Activated CD4-positive, CD25-positive, alpha-beta regulatory T cell treated with anti-CD3 and anti-CD28 coated beads, Interleukin-2, amount 50 U/mL, for 16 hours (primary cell): Measurements from ENCODE around the gene CACNA1C.

Source experiments
- DNase-seq: peaks from one replicate; pipeline ENCODE4 v3.0.0-alpha.2; 2020; ENCODE audit warnings: low read depth, low spot score

CACNA1C gene

DNA sequence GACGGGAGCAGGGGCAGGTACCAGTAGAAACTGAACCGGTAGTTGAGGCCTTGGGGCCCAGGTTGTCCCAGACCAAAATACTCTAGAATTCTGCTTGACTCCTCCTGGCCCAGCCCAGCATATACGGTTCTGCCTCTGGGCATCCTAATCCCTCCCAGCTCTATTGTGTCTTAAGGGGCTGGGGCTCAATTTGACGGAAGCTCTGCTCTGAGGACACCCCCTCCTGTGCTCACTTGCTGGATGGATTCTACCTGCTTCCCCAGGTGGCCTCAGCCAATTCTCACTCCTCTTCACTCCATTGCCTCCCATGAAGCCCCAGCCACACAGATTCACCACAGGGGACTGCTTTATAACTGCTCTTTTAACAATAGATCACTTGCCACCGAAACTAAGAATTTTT is 522.5 kb downstream of the CACNA1C start:
- no peak for DNase-seq

- no peak for DNase-seq
Observed at GRCh38 chr12:2578211-2578610, 525.4 kb downstream of the CACNA1C start.

- no peak for DNase-seq
Observed at GRCh38 chr12:2578772-2579171, 526.0 kb downstream of the CACNA1C start.

GRCh38 chr12:2580821-2581220 is 528.0 kb downstream of the CACNA1C start:
- DNase-seq = no peak

- DNase-seq = no peak
Observed at GRCh38 chr12:2581293-2582045, 528.7 kb downstream of the CACNA1C start.

DNA sequence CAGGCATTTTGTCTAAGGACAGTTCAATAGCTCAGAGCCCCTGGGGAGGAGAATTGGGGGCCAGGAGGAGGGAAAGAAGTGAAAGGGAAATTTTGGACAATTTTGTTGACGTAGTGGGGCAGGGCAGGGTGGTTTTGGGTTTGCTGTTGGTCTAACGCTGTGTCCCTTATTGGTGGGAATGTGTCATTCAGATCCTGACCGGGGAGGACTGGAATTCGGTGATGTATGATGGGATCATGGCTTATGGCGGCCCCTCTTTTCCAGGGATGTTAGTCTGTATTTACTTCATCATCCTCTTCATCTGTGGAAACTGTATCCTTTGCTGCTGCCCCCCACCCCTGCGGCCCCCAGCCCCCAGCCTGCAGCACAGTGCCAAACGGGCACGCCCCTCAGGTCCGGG is 529.8 kb downstream of the CACNA1C start:
- no peak for DNase-seq

GRCh38 chr12:2583091-2583497 is 530.3 kb downstream of the CACNA1C start:
- DNase-seq = no peak

DNA sequence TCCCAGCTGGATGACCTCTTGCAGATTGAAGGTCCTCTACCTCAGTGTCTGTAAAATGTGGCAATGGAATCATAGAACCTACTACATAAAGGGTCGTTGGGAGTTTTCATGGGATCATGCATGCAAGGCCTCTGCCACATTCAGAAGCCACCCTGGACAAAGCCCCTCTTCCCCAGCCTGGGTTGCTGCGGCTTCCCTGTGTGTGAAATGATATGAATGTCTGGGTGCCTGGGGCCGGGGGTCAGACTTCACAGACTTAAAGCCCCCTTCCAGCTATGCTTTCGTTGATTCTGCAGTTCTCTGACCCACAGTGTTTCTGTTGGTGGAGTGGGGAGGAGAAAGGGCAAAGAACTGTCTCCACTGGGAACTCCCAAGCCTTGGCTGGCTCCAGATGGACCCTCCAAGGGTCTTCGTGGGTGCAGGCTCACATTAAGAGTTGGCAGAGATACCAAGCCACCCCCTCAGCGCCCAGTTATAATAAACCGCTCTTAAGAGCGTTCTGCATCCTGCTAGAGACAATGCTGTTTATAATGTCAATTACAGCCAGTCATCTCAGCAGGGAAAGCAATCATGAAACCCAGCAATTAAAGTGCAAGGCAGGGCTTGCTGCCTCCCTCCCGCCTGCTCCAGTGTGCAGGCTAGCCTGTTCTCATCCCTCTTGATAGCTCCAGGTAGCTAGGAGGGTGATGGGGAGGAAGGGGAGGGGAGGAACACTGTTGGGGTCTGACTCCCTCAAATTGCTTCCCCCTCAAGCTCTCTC is 531.0 kb downstream of the CACNA1C start:
- DNase-seq = no peak

- no peak for DNase-seq
Observed at GRCh38 chr12:2586156-2587038, 533.6 kb downstream of the CACNA1C start.

- DNase-seq = no peak
Observed at GRCh38 chr12:2588345-2588744, 535.6 kb downstream of the CACNA1C start.

DNA sequence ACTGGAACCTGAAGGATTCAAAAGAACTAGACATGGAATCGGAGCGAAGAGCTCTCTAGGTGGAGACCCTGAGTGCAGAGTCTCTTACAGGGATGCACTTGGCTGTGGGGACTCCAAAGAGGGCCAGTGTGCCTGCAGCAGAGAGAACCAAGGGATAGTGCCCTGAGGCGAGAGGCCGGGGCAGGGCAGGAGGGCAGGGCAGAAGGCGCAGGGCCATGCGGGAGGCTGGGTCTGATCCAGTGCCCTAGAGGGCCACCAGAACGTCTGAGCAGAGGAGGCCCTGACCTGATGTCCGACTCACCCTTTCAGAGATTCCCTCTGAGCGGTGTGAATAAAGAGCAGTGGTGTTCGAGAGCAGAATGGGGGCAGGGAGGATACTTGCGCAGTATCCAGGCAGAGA is 536.6 kb downstream of the CACNA1C start:
- DNase-seq = no peak

DNA sequence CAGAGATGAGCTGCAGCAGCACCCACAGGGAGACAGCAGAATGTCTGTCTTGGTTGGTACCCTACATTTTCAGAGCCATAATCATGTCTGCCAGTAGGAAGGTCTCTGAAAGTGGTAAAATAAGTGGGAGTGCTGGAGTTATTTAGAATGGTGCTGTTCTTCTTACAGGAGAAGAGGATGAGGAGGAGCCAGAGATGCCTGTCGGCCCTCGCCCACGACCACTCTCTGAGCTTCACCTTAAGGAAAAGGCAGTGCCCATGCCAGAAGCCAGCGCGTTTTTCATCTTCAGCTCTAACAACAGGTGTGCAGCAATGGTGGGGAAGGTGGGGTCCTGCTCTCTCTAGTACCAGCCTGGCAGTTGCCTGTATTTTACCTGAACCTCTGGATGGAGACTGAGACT is 540.3 kb downstream of the CACNA1C start:
- DNase-seq = no peak

DNA sequence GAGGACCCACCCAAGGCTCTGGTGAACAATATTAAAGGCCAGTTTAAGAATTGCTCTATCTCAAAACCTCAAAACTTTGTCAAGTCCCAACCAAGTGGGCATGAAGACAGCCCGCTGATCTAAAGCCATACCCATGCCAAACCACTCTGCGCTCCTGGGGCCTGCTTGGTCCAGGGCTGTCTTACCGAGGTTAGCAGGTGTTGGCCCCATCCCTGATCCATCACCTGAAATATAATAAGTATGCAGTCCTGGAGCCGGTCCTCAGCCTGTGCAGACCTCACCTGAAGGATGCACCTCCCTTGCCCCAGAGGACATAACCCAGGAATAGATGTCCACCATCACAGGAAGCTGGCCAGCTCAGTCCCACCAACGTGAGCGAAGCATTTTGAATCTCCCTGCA is 543.7 kb downstream of the CACNA1C start:
- DNase-seq = no peak

- no peak for DNase-seq
Observed at GRCh38 chr12:2605301-2605700, 552.5 kb downstream of the CACNA1C start.

DNA sequence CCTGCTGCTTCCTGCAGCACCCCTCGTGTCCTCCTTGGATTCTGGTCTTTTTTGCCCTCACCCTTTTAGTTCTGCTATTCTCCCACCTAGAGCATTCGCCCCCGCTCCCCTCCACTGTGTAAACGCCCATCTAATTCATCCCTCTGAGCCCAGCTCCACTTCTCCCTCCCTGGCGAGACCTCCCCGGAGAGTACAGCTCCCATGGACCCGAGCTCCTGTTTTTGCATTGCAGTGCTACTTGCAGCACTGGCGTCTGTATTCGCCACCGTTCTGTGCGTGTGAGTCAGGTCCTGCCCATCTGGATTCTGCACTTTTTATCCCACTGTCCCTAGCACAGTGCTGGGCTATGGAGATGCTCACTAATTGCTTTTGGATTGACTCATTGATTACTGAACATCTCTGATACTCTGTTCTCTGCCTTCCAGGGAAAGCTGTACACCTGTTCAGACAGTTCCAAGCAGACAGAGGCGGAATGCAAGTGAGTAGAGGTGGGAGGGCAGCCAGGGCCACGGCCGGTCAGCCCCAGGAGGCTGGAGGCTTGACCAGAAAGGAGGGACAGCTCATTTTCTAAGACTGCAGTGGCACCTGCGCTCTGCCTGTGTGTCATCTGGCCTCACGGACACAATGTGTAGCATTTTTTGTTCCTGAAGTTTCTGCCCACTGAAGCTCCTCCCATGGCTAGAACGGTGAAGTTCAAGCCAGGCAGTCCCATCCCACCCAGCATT is 553.6 kb downstream of the CACNA1C start:
- no peak for DNase-seq

- no peak for DNase-seq
Observed at GRCh38 chr12:2607881-2608607, 555.3 kb downstream of the CACNA1C start.

DNA sequence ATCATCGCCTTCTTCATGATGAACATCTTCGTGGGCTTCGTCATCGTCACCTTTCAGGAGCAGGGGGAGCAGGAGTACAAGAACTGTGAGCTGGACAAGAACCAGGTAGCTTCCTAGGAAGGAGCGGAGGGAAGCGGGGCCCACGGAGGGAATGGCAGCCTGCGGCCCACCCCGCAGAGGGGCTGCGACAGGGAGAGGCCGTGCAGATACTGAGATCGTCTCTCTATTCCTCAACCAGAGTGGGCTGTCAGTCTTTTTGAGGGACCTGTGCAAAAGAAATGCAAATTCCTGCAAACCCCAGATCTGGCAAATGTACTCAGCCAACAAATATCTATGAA is 555.8 kb downstream of the CACNA1C start:
- DNase-seq = no peak

DNA sequence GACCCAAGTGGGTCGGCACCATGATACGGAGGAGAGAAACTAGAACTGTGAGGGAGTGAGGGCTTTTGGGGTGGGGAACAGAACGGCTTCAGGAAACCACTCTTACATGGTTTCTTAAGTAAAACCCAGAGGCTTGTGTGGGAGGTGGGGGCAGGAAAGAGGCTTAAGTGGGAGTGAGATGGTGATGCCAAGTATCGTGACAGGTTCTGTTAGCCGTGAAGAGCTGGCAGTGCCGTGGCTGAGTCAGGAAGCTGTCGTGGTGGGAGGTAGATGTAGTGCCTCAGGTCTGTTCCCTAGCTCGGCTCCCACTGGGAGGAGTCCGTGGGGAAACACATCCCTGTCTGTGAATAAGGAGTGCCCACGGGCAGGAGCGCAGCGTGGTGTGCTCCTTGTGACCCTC is 556.2 kb downstream of the CACNA1C start:
- DNase-seq = no peak

- no peak for DNase-seq
Observed at GRCh38 chr12:2610358-2610757, 557.6 kb downstream of the CACNA1C start.

DNA sequence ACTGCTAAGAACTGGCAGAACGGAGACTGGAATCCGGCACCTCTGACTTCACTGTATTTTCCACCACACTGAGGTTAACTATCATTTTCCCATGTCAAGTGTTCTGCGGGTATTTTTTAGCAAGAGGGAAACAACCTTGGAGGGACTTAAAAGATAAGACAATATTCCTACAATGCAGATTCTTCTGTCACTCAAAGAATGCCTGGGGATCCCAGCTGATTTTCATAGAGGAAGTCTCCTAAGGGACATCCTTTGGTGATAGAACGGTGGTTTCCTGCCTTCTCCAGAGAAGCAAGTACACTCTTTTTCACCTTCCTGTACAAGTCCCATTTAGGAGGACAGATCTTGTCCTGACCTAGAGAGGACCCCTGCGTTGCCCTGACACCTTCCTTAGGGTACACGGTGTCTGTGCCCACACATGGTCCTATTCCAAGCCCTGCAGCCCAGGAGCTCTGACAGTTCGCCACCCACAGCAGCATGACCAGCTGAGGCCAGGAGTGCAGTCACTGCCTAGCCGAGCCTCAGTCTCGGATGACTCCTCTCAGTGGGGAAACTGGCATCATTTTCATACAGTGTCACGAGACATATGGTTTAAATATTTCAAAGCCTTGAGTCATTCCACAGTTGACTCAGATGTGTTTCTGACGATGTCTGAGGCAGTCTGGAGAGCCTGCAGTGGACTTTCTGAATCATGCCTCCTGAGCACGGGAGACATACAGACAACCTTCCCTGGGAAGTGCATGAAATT is 560.7 kb downstream of the CACNA1C start:
- no peak for DNase-seq
